Activated T-cell treated with anti-CD3 and anti-CD28 coated beads, Interleukin-2, amount 50 U/mL, for 72 hours (primary cell): ENCODE data around the gene CLEC2D. TPM values are rescaled to one million over a fixed set of nuclear protein-coding genes. Genes with fewer than 3 reads are reported as not detected.
A peak's percentile ranks its signal among the peaks of the same experiment; 100 is the strongest.
"Not testable (repeated sequence)": the region's sequence is repeated elsewhere in the genome, so short reads cannot be mapped to it uniquely, and the experiment has no call there.

Source experiments
- ATAC-seq, 2 donors: fragments of 150-1000 bp; cut with Tn5 transposase; replicated peaks in 1 of 2; 2 replicates each; pipeline ENCODE4 v1.10.0; 2021; ENCODE audit warnings: moderate library complexity in 2 of 2, mild to moderate bottlenecking in 1 of 2
- DNase-seq, 2 donors: peaks; one replicate each; pipeline ENCODE4 v3.0.0; 2021 to 2022; ENCODE audit warnings: mixed read lengths in 1 of 2
- H3K27ac Mint-ChIP-seq: one replicate; pipeline ENCODE4 v1.8.0; 2022; ENCODE audit warnings: mild to moderate bottlenecking, moderate library complexity, mixed read lengths
- H3K27me3 Mint-ChIP-seq: one replicate; pipeline ENCODE4 v1.8.0; 2022; ENCODE audit warnings: low read depth, mixed read lengths
- H3K36me3 Mint-ChIP-seq, 2 donors: one replicate each; pipeline ENCODE4 v1.8.0; 2022; ENCODE audit warnings: mixed read lengths in 2 of 2, mild to moderate bottlenecking in 1 of 2; ENCODE audit not compliant: insufficient read depth in 2 of 2
- H3K4me1 Mint-ChIP-seq: one replicate; pipeline ENCODE4 v1.8.0; 2022; ENCODE audit warnings: low read depth, mixed read lengths
- H3K4me3 Mint-ChIP-seq, 2 donors: one replicate each; pipeline ENCODE4 v1.8.0; 2022; ENCODE audit warnings: mild to moderate bottlenecking in 2 of 2, mixed read lengths in 2 of 2, moderate library complexity in 2 of 2
- H3K9me3 Mint-ChIP-seq, 2 donors: one replicate each; pipeline ENCODE4 v1.8.0; 2022; ENCODE audit warnings: mixed read lengths in 2 of 2
- total RNA-seq, 2 donors: library from RNA; stranded (reverse); gene quantifications; one replicate each; pipeline ENCODE4 v1.2.3, GENCODE V29; 2022

CLEC2D gene
- total RNA-seq, 2 donors from 2014 or later: 269 to 293 TPM

DNA sequence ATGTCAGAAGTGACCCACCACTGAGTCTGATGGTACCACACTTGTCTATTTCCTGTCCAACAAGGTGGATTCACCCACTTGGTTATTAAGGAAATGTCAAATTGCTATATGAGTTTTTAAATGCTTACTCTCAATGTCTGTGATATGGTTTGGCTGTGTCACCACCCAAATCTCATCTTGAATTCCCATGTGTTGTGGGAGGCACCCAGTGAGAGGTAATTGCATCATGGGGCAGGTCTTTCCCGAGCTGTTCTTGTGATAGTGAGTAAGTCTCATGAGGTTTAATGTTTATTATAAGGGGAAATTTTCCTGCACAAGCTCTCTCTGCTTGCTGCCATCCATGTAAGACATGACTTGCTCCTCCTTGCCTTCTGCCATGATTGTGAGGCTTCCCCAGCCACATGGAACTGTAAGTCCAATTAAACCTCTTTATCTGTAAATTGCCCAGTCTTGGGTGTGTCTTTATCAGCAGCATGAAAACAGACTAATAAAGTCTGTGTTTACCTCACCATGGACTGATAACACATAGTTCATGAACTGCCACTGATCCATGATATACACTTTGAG is 24.4 kb upstream of the CLEC2D start:
- Mint-ChIP-seq H3K27ac (peak overlapping the region; percentile 76), H3K36me3 (peaks cover 30 to 50% of the 10 kb centered on the region in 2 donors), H3K4me3 (peak overlapping the region; percentile 66 to 75), H3K9me3 (peaks cover 11 to 12% of the 10 kb centered on the region in 2 donors), H3K4me1 (peaks cover 66% of the 10 kb centered on the region)
- ATAC-seq, H3K27me3 Mint-ChIP-seq: not testable (repeated sequence)
- DNase-seq: peak in 1 of 2 donors; percentile 28

DNA sequence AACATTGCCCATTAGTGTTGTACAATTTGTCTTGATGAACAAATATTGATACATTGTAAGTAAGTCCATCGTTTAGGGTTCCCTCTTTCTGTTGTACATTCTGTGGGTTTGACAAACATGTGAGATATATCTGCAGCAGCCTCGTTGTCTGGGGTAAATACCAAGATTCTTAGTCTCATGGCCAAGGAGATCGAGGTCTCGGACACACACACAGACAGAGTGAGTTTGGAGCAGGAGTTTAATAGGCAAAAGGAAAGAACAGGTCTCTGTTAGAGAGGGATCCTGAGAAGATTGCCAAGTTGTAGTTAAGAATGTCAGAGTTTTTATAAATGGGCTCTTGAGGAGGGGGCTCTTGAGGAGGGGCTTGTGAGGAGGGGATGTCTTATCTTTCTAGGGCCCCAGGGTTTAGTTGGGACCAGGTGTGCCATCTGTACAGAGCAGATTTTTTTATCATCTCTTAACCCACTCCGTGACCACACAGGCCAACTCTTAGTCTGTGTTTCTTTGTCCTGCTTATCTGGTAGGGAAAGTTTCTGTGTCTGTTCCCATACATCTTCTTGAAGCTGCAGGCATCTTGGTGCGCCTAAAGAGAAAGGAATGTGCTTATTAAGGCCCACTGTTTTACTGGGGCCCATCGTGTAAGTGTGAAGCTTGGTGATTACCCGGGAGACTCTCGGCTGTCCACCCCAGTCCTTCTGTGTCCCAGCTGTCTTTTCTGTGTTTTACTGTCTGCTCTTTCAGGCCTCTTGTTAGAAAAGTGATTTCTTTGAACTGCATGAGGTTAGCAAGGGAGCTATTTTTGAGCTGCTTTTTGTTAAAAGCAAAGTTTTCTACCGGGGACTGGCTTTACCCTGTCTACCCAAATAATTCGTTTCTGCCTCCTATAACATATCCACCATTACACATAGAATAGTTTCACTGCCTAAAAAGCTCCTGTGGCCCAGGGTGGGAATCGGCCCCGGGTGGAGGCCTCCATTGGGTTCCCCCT is 22.4 kb upstream of the CLEC2D start:
- Mint-ChIP-seq H3K27me3 (no peaks in the 10 kb centered on the region), H3K4me3 (peak overlapping the region; percentile 97 to 99), H3K4me1 (peaks cover 69% of the 10 kb centered on the region), H3K36me3 (peaks cover 32 to 51% of the 10 kb centered on the region in 2 donors), H3K9me3 (peaks cover 7 to 13% of the 10 kb centered on the region in 2 donors), H3K27ac (peak overlapping the region; percentile 97)
- DNase-seq (peak in 1 of 2 donors; percentile 13), ATAC-seq (peak in 1 of 2 donors; percentile 3)

DNA sequence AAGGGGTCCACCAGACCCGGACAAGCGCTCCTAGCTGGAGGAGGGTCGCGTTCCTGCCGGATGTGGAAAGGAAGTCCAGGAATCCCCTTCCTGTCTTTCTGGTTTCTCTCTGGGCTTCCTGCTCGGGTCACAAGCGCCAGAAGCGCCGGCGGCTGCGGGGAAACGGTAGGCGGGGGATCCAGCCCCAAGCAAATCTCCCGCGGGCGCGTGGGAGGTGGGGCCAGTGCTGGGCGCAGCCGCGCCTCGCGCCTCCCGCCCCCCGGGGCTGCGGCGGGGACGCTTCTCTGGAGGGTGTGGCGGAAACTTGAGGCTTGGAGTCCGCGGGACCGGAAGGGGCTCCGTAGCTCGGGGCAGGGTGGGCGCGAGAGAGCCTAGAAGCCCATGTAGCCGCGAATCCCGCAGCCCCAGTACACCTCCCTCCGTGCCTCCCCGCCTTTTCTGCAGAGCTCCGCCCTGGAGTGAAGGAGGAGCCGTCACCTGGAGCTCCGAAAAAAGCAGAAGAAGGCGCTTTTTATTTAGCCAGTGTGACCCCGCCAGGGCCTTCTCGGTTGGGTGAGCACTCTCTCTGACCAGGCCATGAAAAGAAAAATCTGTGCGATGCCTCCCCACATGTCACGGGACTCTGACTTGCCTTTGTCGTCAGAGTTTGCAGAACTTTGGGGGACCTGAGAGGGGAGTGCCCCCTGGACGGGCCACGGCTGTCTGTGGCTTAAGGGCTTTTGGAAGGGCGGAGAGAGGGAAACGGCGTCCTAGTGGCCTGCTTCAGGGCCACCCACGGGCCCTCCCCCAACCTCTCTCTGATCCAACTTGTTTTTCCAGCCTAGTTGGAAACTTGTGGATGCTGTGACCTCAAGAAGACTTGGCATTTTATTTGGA is 21.4 kb upstream of the CLEC2D start:
- H3K27me3 Mint-ChIP-seq: no peaks in the 10 kb centered on the region
- H3K4me3 Mint-ChIP-seq: peak overlapping the region; percentile 97 to 99
- peaks cover 30 to 52% of the 10 kb centered on the region in 2 donors for H3K36me3 Mint-ChIP-seq
- peak overlapping the region; percentile 97 for H3K27ac Mint-ChIP-seq
- ATAC-seq (peak; percentile 75 to 80), DNase-seq (peak; percentile 96 to 98)
- peaks cover 61% of the 10 kb centered on the region for H3K4me1 Mint-ChIP-seq
- H3K9me3 Mint-ChIP-seq: peaks cover 7 to 9% of the 10 kb centered on the region in 2 donors

DNA sequence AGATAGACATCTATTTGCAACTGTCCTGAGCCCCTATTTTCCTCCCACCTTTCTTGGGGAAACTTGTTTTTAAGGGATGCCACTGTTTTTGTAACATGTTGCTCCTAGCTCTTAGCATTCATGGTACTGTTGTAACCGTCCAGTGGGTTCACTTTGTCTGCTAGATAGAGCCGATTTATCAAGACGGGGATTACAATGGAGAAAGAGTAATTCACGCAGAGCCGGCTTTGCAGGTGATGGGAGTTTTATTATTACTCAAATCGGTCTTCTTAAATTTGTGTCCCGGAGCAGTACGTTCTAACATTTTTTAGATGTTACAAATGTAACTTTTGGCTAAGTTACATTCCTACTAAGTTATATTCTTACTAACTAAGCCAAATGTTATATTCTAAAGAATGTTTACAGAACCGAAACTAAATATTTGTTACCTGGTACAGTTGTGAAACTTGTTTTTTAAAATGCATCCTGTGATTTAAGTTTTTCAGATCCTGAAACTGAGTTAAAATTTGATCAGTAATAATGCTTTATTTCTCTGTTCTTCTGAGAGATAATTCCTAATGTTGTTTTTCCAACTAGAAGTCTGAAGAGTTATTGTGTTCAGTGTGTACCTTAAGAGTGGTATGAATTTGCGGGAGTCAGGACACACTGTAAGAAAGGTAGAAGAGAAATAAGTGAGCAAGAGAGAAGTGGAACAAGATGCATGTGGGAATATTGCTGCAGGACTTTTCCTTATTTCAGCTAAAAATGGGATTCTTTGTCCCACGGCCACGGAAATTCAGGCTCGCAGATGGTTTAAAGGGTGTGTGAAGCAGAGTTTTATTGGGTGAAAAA is 20.6 kb upstream of the CLEC2D start:
- peaks cover 31 to 56% of the 10 kb centered on the region in 2 donors for H3K36me3 Mint-ChIP-seq
- H3K27ac Mint-ChIP-seq: peak overlapping the region; percentile 97
- H3K9me3 Mint-ChIP-seq: peaks cover 4 to 9% of the 10 kb centered on the region in 2 donors
- no peaks in the 10 kb centered on the region for H3K27me3 Mint-ChIP-seq
- DNase-seq: peak in 1 of 2 donors; percentile 39
- no peak for ATAC-seq
- peaks cover 61% of the 10 kb centered on the region for H3K4me1 Mint-ChIP-seq
- peak overlapping the region; percentile 97 to 99 for H3K4me3 Mint-ChIP-seq

DNA sequence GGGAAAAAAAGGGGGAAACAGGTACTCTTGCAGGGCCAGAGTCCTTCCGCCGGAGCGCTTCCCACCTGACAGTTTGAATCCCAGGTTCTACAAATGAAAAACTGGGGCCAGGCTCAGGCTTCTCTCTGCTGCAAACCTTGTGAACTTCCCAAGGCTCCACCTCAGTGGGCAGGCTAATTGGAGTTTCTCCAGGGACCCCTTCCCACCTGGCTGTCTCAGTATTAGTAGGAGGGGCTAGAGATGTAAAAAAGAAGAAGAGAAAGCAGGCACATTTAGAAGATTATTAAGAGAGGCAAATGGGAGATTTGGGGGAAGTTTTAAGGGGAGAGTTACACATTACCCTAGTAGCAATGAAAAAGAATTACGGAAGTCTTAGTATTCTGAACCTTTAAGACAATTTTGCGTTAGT is 20.0 kb upstream of the CLEC2D start:
- no peak for ATAC-seq
- peak overlapping the region; percentile 97 to 99 for H3K4me3 Mint-ChIP-seq
- H3K36me3 Mint-ChIP-seq: peaks cover 33 to 55% of the 10 kb centered on the region in 2 donors
- DNase-seq: no peak
- H3K27me3 Mint-ChIP-seq: no peaks in the 10 kb centered on the region
- peaks cover 4 to 9% of the 10 kb centered on the region in 2 donors for H3K9me3 Mint-ChIP-seq
- H3K4me1 Mint-ChIP-seq: peaks cover 60% of the 10 kb centered on the region
- peak overlapping the region; percentile 97 for H3K27ac Mint-ChIP-seq

DNA sequence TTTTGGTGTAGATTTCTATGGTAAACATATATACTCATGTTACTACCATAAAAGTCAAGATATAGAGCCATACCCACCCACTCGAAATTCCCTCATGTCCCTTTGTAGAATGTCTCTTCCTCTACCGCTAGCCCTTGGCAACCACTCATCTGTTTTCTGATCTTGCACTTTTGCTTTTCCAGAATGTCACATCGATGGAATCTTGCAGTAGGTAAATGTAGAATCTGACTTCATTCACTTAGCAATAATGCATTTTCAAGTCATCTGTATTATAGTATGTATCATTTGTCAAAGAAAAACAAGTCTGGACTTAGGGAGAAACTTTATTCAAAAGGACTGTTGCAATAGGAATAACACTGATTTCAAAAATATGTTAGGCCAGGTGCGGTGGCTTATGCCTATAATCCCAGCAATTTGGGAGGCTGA is 19.3 kb upstream of the CLEC2D start:
- no peaks in the 10 kb centered on the region for H3K27me3 Mint-ChIP-seq
- peaks cover 4 to 6% of the 10 kb centered on the region in 2 donors for H3K9me3 Mint-ChIP-seq
- ATAC-seq (no peak), DNase-seq (no peak)
- peaks cover 34 to 55% of the 10 kb centered on the region in 2 donors for H3K36me3 Mint-ChIP-seq
- H3K27ac Mint-ChIP-seq: peak overlapping the region; percentile 97
- peaks cover 60% of the 10 kb centered on the region for H3K4me1 Mint-ChIP-seq
- H3K4me3 Mint-ChIP-seq: peak overlapping the region; percentile 97 to 99

DNA sequence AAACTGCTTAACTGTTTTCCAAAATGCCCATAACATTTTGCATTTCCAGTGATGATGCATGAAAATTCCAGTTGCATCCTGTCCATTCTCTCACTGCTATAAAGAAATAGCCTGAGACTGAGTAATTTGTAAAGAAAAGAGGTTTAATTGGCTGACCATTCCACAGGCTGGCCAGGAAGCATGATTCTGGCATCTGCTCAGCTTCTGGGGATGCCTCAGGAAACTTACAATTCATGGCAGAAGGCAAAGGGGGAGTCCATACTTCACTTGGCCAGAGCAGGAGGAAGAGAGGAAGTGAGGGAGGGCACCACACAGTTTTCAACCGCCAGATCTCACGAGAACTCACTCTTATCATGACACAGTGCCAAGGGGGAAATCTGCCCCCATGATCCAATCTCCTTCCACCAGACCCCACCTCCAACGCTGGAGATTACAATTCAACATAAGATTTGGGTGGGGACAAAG is 18.2 kb upstream of the CLEC2D start:
- Mint-ChIP-seq H3K4me1 (peaks cover 61% of the 10 kb centered on the region), H3K9me3 (peaks cover 0 to 4% of the 10 kb centered on the region in 2 donors), H3K27ac (peak overlapping the region; percentile 97), H3K4me3 (peak overlapping the region; percentile 97 to 99), H3K36me3 (peaks cover 38 to 61% of the 10 kb centered on the region in 2 donors), H3K27me3 (no peaks in the 10 kb centered on the region)
- ATAC-seq: peak; percentile 18 to 36
- peak; percentile 71 to 77 for DNase-seq

DNA sequence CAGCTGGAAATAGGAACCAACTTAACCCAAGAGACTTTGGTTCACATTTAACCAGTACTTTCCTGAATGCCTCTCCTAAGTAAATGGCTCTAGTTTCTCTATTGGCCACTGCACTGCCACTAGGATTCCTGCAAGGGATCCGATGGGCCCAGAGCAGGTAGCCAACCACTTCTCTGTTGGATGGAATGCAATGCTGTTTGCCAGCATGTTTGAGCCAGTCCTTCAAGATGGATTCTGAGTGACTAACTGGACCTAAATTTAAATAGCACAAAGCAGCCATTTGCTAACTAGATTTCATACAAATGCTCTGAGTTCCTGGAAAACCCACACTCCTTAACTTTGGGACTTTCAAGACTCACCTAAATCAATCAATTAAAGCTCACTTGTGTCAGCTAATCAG is 9.5 kb upstream of the CLEC2D start:
- no peak for ATAC-seq
- Mint-ChIP-seq H3K4me1 (peaks cover 96% of the 10 kb centered on the region), H3K4me3 (peak overlapping the region in 1 of 2 donors; percentile 36)

DNA sequence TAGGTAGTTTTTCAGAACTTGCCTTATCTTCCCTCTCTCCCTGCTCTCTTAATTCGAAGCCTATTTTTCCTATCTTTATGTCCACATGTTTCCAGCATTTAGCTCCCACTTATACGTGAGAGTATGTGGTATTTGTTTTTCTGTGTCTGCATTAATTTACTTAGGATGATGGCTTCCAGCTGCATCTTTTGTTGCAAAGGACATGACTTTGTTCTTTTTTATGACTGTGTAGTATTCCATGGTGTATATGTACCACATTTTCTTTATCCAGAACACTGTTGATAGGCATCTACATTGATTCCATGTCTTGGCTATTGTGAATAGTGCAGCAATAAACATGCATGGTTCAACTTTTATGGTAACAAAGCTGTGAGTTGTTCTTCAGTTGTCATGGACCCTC is 7.8 kb upstream of the CLEC2D start:
- Mint-ChIP-seq H3K27ac (peak overlapping the region; percentile 85), H3K4me3 (no peak overlapping the region), H3K9me3 (peaks cover 3 to 7% of the 10 kb centered on the region in 2 donors), H3K27me3 (no peaks in the 10 kb centered on the region), H3K36me3 (peaks cover 38 to 73% of the 10 kb centered on the region in 2 donors), H3K4me1 (peaks cover 88% of the 10 kb centered on the region)
- ATAC-seq (no peak), DNase-seq (no peak)

More for the DNA sequence above, 9.5 kb upstream of the CLEC2D start:
- DNase-seq: no peak
- peaks cover 3 to 7% of the 10 kb centered on the region in 2 donors for H3K9me3 Mint-ChIP-seq
- H3K36me3 Mint-ChIP-seq: peaks cover 42 to 78% of the 10 kb centered on the region in 2 donors
- peak overlapping the region; percentile 86 for H3K27ac Mint-ChIP-seq
- H3K27me3 Mint-ChIP-seq: no peaks in the 10 kb centered on the region

DNA sequence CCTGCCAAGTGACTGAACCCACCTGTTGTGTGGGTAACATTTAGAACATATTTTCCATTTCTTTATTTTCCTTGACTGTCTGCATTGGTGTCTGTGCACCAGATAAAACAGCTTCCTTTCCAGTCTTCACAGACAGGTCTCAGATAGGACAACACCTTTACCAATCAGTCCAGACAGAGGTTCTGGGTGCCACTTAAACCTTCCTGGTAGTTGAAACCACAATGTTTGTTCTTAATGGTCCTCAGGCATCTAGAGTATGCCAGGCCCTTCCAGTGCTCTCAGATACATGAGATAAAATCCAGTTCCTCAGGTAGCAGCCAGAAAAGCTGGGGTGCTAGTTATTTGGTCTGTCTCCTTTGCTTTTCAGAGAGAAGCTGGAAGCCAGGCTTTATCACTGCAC is 7.0 kb upstream of the CLEC2D start:
- no peak for DNase-seq
- Mint-ChIP-seq H3K27me3 (no peaks in the 10 kb centered on the region), H3K27ac (peak overlapping the region; percentile 85), H3K4me3 (peak overlapping the region in 1 of 2 donors; percentile 21), H3K9me3 (peaks cover 3 to 7% of the 10 kb centered on the region in 2 donors), H3K36me3 (peaks cover 41 to 74% of the 10 kb centered on the region in 2 donors), H3K4me1 (peaks cover 88% of the 10 kb centered on the region)
- peak in 1 of 2 donors; percentile 24 for ATAC-seq

DNA sequence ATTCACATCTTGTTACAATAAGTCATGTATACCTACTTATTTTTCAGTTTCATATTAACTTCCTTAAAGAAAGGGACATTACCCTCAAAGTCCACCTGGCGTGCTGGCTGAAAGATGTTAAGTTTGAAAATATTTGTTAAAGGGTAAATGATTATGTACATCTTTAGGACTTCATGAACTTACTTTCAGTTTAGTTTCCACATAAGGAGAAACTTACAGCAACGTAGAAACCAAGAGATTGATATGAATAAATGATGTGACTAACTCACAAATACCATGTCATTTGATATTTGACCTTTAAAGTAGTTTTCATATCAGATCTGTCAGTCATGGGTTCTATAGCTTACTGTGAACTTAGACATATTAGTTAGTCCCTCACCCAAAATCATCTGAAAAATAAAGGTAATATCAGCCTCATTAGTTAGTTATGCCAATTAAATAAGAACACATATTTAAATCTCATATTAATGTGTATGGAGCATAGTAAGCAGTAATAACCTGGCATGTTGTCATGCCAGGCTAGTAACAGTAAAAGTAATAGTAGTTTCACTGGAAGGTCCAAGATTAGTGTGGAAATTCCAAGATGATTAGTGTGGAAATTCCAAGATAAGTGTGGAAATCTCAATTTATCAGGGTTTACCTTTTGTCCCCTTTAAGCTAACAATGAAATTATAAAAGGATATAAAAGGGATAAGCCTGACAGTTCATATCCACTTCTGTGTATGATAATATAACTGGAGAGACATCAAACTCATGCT is 1.9 kb upstream of the CLEC2D start:
- no peaks in the 10 kb centered on the region for H3K27me3 Mint-ChIP-seq
- H3K9me3 Mint-ChIP-seq: no peaks in the 10 kb centered on the region
- DNase-seq: no peak
- peak overlapping the region; percentile 88 to 100 for H3K4me3 Mint-ChIP-seq
- H3K4me1 Mint-ChIP-seq: peaks cover 63% of the 10 kb centered on the region
- H3K36me3 Mint-ChIP-seq: peaks cover 35 to 60% of the 10 kb centered on the region in 2 donors
- peak overlapping the region; percentile 97 for H3K27ac Mint-ChIP-seq
- ATAC-seq: peak; percentile 49 to 54
